HCT116 (cell line): ENCODE measurements around the gene COPS2.

Experiments used
- EZH2 ChIP-seq: fragments of 200-600 bp; sonication (generic); IDR thresholded peaks from 2 replicates; pipeline ENCODE4 v1.6.1; 2017; ENCODE audit warnings: antibody characterized with exemption, mixed run types
- MAX ChIP-seq: IDR thresholded peaks from 2 replicates; pipeline ENCODE4 v1.6.1; 2012
- POLR2A ChIP-seq: IDR thresholded peaks from 2 replicates; pipeline ENCODE4 v1.7.0; 2011; ENCODE audit warnings: borderline replicate concordance; ENCODE audit not compliant: insufficient read depth, insufficient read length; ENCODE audit errors: extremely low read depth
- POLR2AphosphoS5 ChIP-seq: IDR thresholded peaks from 2 replicates; pipeline ENCODE4 v1.6.1; 2011; ENCODE audit warnings: mild to moderate bottlenecking, low read depth, low read length, moderate library complexity
- SP1 ChIP-seq: IDR thresholded peaks from 2 replicates; pipeline ENCODE4 v1.6.1; 2012; ENCODE audit warnings: low read depth
- YY1 ChIP-seq: IDR thresholded peaks from 2 replicates; pipeline ENCODE4 v1.6.1; 2011; ENCODE audit warnings: low read length, low read depth, moderate library complexity, mild to moderate bottlenecking; ENCODE audit not compliant: insufficient replicate concordance; ENCODE audit errors: extremely low read depth
- TF ChIP-seq, protein P1 (sequence below), 3 experiments: fragments of 200-600 bp in 1 of 3; sonication (generic) in 1 of 3; IDR thresholded peaks in 2 of 3; conservative IDR thresholded peaks in 1 of 3; 2 replicates each; pipeline ENCODE4 v1.5.1; 2012 to 2017; ENCODE audit warnings: low read depth in 2 of 3, low read length in 2 of 3, antibody characterized with exemption in 1 of 3, borderline replicate concordance in 1 of 3, control low read depth in 1 of 3, mild to moderate bottlenecking in 1 of 3, mixed read lengths in 1 of 3, mixed run types in 1 of 3, moderate library complexity in 1 of 3; ENCODE audit not compliant: insufficient read depth in 1 of 3
- TF ChIP-seq, protein P2 (sequence below): IDR thresholded peaks from 2 replicates; pipeline ENCODE4 v1.6.1; 2011; ENCODE audit warnings: mild to moderate bottlenecking, low read length, moderate library complexity; ENCODE audit not compliant: insufficient replicate concordance; ENCODE audit errors: extremely low read depth

DNA sequence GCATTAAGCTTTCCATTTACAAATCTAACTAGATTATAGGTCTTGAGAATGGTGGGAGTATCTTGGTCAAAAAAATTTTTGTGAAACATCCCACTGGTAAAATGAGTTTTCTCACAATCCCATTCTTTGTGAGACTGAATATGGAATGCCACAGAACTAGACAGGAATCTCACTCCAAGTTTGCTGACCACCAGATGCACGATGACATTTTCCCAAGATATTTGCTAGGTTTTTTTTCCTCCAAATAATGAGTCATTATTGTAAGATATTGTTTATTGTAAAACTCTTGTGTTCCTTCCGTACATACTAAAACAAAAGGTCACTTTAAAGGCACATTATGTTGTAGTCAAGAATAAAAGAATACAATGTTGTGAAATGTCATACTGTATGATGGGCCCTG is 53.9 kb downstream of the COPS2 start:
- TF ChIP-seq, protein P1, sequence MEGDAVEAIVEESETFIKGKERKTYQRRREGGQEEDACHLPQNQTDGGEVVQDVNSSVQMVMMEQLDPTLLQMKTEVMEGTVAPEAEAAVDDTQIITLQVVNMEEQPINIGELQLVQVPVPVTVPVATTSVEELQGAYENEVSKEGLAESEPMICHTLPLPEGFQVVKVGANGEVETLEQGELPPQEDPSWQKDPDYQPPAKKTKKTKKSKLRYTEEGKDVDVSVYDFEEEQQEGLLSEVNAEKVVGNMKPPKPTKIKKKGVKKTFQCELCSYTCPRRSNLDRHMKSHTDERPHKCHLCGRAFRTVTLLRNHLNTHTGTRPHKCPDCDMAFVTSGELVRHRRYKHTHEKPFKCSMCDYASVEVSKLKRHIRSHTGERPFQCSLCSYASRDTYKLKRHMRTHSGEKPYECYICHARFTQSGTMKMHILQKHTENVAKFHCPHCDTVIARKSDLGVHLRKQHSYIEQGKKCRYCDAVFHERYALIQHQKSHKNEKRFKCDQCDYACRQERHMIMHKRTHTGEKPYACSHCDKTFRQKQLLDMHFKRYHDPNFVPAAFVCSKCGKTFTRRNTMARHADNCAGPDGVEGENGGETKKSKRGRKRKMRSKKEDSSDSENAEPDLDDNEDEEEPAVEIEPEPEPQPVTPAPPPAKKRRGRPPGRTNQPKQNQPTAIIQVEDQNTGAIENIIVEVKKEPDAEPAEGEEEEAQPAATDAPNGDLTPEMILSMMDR (IDR thresholded peaks at IDR 0.05 in 2 of 3, conservative IDR thresholded peaks at IDR 0.05 in 1 of 3; ENCODE audit: borderline replicate concordance in 1 of 3, insufficient read depth in 1 of 3, low read depth in 2 of 3, low read length in 2 of 3), result no peak
- TF ChIP-seq SP1 (no peak), YY1 (no peak), MAX (no peak), POLR2AphosphoS5 (no peak), EZH2 (no peak), POLR2A (no peak)
- TF ChIP-seq, protein P2, sequence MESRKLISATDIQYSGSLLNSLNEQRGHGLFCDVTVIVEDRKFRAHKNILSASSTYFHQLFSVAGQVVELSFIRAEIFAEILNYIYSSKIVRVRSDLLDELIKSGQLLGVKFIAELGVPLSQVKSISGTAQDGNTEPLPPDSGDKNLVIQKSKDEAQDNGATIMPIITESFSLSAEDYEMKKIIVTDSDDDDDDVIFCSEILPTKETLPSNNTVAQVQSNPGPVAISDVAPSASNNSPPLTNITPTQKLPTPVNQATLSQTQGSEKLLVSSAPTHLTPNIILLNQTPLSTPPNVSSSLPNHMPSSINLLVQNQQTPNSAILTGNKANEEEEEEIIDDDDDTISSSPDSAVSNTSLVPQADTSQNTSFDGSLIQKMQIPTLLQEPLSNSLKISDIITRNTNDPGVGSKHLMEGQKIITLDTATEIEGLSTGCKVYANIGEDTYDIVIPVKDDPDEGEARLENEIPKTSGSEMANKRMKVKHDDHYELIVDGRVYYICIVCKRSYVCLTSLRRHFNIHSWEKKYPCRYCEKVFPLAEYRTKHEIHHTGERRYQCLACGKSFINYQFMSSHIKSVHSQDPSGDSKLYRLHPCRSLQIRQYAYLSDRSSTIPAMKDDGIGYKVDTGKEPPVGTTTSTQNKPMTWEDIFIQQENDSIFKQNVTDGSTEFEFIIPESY, result no peak
